ENCODE data around the gene DISP2.
A peak's percentile ranks its signal among the peaks of the same experiment; 100 is the strongest.

DISP2 gene

DNA sequence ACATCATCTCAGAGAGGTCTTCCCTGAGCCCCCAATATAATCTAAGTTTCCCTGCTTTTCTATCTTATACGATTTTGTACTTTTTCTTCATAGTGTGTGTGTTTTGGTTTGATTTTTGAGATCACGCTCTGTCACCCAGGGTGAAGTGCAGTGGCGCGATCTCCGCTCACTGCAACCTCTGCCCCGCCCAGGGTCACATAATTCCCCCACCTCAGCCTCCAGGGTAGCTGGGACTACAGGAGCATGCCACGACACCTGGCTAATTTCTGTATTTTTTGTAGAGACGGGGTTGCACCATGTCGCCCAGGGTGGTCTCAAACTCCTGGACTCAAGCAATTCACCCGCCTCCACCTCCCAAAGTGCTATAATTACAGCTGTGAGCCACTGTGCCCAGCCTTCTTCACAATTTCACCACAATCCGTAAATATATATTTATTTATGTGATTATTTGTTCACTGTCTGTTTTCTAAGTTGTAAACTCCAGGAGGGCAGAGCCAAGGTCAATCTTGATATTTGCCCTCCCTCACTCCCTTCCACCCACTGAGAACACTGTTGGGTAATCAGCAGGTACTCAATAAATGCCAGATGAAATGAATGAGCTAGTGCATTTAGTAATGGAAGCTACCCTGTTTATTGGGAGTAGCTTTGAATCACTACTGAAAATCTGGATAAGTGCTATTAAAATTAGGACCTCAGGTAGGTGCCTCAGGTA is 24.0 kb downstream of the DISP2 start:
- no peak for DNase-seq

DNA sequence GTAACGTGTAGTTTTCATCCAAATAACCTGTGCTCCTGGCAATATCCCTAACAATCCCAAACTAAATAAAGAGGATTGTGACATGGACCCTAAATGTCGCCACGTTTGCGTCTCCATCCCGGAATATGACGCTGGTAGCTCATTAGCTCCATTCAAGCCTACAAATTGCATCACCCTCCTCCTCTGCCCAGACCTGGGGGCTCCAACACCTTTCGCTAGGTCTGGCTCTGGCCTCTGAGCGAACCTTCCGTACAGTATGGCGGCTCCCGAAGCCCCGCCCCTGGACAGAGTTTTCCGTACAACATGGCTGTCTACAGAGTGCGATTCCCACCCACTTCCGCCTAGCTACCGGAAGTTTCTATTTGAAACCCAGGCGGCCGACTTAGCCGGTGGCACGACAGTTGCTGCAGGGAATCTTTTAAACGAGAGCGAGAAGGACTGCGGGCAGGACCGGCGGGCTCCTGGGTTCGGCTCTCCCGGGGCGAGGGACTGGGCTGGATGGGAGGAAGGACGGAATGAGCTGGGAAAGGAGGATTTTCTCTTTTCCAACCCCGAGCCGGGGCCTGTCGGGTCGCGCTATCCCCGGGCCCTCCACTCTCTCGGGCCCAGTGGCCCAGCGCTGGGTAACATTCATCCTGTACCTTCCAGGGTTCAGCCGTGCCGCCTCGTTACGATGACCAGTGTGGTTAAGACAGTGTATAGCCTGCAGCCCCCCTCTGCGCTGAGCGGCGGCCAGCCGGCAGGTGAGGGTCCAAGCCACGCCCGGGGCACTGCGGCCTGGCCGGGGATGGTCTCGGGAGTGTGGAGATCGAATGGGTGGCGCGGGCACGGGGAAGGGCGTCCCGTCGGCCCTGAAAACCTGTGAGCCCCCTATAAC is 24.8 kb downstream of the DISP2 start, which contains the start of gene KNSTRN:
TSS of gene KNSTRN (plus strand) at position 142 of the 877 bp plus-strand sequence. CDS start at position 257, 115 bp downstream.
- peak in 55 of 56 donors; percentile 27 to 95 (median 79) for DNase-seq

DNA sequence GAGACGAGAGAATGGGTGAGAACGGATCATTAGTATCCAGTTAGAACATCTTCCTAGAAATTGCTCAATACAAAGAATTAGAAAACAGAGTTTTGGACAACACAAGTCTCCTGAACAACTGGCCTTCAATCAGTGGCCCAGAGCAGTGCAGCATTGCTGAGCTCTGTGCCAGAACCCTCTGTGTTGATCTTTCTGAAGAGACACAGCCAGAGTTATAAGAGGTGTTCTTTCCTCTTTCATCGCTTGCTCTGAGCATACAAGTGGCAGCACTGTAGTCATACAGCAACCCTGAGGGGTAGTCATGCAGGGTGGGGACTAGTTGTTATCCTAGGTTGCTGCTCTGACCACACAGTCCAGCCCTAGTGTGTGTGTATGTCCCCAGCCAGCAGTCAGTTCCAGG is 28.5 kb downstream of the DISP2 start:
- DNase-seq, result no peak

DNA sequence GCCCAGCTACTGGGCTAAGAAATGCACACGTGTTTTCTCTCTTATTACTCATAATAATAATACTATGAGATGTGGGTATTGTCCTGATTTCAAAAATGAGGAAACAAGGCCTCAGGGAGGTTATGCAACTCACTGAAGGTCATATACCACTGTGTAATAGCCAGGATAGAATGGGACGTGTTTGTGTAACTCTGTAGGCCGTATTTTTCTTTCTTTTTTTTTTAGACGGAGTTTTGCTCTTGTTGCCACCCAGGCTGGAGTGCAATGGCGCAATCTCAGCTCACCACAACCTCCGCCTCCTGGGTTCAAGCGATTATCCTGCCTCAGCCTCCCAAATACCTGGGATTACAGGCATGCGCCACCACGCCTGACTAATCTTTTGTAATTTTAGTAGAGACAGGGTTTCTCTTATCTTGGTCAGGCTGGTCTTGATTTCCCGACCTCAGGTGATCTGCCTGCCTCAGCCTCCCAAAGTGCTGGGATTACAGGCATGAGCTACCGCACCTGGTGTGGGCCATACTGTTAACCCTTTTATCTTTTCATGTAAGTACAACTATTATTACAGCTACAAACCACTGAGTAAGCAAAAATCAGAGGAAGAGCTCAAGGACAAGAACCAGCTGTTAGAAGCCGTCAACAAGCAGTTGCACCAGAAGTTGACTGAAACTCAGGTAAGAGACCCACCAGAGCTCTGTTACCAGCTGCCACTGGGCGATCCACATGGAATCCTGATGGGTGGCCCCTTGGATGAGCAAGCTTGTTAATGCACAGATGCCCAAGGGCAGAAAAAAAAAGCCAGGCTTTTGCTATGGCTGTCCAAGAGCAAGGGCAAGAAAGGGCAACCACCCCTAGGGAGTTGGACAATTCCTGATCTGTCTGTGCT is 31.2 kb downstream of the DISP2 start:
- DNase-seq, result no peak

DNA sequence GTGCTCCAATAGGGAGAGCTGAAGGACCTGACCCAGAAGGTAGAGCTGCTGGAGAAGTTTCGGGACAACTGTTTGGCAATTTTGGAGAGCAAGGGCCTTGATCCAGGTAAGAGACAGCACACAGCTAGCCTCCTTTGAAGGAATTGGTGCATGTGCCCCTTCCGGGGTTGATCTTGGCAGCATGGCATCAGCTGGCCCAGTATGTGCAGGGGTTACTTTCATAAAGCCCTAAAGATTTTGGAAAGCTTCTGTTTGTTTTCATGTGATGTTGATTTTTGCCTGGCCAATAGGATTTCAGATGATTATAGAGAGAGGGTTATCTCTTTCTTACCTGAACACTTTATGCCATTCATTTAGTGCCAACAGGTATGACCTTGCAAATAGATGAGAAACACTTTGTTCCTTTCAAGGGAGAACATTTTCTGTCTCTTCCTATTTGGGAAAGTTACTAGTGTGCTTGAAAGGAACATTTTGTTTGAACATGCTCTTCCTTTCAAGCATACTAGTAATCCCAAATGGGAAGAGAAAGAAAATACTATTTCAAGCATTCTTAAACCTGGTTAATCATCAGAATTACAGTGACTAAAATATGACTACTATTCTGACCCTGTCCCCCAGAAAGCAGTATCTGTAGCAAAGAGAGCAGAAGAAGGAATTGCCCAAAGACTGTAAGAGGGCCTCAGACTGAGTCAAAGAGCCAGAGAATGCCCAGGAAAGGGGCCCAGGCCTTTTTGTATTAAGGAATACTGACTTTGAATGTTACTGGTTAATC is 32.0 kb downstream of the DISP2 start:
- no peak for DNase-seq

DNA sequence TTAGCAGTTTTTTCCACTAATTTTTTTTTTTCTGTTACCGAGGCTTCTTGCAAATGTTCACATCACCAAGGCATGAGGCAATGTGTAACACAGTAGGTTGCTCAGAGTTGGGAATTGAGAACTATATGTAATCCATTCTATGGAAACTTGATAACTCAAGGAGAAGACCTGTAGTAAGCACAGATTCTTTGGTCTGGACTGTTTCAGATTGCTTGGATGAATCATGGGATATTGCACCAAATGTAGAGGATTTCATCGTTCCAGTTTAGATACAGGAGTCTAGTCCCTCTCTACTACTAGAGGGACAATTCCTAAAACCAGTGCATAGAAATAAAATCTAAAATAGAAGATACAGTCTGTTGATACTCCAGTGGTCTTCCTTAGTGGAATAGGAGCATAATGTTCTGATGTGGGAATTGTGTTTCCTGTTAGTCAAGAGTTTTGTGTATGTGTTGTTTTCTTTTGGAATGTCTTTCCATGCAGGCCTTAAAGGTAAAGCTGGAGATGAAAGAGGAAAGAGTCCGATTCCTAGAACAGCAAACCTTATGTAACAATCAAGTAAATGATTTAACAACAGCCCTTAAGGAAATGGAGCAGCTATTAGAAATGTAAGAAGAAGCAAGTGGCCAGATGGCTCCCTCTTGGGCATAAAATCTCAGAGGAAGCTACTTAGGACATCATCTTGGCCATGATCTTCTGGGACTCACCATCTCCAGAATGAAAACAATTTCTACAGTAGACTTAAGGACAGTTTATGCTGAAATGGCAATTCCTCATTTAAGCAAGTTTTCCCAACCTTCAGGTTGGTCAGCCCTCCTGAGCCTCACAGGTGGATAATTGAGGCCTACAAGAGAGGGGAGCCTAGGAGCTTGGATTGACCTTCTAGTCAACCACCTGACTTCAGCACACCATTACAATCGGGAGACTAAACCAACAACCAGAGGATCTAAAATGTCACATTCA is 35.2 kb downstream of the DISP2 start:
- no peak for DNase-seq

DNA sequence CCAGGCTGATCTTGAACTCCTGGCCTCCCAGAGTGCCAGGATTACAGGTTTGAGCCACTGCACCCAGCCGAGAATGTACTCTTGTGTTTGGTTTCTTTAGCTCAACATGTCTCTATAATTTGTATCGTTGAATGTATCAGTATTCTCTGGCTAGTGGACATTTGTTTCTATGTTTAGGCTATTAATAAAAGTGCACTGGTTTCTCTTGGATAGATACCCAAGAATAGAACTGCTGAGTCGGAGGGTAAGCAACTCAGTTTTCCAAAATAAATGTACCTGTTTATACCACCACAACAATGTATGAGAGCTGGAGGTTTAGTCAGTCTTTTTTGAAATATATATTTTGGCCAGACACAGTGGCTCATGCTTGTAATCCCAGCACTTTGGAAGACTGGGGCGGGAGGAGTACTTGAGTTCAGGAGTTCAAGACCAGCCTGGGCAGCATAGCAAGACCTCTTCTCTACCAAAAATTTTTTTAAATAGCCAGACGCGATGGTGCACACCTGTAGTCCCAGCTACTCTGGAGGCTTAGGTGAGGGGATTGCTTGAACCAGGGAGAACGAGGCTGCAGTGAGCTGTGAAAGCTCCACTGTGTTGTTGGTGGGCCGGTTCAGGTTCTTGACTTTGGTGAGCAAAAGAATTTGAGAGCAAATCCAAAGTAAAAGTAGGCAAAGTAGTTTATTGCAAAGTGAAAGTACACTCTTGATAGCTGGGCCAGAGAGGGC is 39.8 kb downstream of the DISP2 start:
- DNase-seq, result no peak

DNA sequence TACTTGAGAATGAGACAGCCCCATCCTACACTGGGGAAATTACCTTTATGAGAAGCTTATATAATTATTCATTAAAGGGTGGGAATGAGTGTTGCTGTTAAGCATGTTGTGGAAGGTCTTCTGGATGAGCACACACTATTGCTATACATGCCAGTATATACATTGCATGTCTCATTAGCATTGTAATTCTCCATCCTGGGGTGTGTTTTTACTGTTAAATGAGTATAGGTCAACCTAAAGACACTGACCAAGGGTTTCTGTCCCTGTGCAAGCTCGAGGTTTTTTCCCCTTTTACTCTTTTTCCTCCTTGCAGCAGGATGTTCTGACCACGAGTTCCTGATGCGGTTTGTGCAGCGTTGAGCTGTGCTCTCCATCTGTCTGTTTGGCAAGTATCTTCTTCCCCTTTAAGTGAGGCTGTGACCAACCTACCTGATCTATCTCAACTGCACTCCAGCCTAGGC is 40.4 kb downstream of the DISP2 start:
- peak in 9 of 56 donors; percentile 7 to 31 (median 13) for DNase-seq

DNA sequence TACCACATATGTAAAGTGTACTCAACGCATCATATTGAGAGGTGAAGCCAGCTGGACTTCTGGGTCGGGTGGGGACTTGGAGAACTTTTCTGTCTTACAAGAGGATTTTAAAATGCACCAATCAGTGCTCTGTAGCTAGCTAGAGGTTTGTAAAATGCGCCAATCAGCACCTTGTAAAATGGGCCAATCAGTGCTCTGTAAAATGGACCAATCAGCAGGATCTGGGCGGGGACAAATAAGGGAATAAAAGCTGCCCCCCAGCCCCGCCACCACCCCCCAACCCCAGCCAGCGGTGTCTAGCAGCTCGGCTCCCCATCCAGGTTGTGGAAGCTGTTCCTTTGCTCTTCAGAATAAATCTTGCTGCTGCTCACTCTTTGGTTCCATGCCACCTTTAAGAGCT is 41.4 kb downstream of the DISP2 start:
- DNase-seq, result no peak

DNA sequence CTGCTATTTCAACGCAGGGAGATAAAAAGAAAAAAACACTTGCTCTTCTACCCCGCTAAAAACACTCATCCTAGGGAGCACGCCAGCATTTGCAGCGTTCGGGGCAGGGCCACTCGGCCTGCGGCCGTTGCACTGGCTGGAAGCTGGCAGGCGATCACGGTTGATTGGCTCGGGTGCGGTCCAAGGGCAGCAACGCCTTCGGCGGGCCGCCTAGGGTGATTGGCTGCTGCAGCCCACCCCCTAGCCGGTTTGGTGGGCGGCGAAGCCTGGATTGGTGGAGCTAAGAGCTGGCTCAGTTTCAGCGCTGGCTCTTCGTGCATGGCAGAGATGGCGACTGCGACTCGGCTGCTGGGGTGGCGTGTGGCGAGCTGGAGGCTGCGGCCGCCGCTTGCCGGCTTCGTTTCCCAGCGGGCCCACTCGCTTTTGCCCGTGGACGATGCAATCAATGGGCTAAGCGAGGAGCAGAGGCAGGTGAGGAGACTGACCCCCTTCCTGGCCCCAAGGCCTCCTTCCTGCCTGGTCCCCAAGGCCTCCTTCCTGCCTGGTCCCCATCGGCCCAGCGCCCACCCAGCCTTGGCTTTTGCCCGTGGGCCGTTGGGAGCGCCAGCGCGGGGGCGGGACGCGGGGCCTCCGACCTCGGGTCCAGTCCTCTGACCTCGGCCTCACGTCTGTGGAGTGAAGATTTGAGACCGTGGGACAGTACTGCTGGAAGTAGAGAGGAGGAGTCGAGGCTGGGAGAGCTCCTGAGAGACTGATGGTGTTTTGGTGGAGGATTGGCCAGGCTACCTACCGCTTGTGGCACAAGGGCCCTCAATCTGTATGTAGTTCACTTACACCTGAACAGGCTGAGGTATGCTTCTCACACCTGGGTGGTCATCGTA is 47.7 kb downstream of the DISP2 start, which contains the start of gene IVD:
TSS of gene IVD (plus strand) at position 295 of the 881 bp plus-strand sequence. CDS start at position 328, 33 bp downstream.
- DNase-seq, result peak; percentile 67 to 99 (median 96)

DNA sequence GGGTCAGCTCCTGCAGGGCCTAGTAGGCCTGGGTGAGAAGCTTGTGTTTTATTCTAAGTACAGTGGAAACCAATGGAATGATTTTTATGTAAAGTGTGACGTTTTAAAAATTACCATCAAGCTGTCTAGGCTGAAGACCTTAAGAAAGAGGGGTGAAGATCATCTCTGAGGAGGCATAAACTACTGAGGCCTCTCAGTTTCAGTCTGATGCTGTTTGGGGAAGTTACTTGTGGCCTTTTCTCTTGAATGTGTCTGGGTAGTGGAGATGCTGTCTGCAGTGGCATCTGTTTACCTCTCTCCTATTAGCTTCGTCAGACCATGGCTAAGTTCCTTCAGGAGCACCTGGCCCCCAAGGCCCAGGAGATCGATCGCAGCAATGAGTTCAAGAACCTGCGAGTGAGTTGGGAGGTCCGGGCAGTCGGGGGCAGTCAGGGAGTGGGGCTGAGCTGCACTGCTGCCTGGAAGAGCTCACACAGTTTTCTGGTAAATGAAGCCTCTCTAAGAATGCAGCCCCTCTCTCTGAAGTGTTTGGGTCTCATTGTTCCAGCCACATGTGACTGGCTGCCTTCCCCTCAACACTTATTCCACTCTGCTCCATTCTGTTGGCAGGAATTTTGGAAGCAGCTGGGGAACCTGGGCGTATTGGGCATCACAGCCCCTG is 49.4 kb downstream of the DISP2 start:
- no peak for DNase-seq

DNA sequence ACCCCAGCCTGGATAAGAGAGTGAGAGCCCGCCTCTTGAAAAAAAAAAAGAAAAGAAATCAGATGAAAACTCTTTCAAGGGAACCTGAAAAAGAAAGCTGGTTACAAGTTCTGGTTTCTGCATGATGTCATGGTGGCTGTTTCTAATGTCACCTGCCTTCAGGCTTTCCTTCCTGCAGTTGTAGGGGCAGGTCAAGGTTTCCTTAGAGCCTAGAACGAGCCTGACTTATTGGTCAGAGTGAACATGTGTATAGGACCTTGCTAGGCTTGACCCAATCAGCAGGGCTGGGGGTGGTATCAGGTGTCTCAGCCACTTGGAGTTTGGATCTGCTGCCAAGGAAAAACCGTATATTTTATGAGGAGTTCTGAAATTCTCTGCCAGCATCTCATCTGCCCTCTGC is 51.3 kb downstream of the DISP2 start:
- DNase-seq, result no peak

DNA sequence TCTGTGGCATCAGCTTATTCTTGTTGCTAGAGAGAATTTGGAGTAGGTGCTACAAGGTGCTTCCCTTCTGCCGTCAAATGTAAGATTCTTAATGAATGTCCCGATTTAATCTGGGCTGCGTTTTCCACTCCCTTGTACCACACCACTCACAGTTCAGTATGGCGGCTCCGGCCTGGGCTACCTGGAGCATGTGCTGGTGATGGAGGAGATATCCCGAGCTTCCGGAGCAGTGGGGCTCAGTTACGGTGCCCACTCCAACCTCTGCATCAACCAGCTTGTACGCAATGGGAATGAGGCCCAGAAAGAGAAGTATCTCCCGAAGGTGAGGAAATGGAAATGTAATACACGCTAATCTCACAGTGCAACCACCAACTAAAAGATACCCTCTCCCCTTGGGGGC is 52.5 kb downstream of the DISP2 start:
- no peak for DNase-seq

DNA sequence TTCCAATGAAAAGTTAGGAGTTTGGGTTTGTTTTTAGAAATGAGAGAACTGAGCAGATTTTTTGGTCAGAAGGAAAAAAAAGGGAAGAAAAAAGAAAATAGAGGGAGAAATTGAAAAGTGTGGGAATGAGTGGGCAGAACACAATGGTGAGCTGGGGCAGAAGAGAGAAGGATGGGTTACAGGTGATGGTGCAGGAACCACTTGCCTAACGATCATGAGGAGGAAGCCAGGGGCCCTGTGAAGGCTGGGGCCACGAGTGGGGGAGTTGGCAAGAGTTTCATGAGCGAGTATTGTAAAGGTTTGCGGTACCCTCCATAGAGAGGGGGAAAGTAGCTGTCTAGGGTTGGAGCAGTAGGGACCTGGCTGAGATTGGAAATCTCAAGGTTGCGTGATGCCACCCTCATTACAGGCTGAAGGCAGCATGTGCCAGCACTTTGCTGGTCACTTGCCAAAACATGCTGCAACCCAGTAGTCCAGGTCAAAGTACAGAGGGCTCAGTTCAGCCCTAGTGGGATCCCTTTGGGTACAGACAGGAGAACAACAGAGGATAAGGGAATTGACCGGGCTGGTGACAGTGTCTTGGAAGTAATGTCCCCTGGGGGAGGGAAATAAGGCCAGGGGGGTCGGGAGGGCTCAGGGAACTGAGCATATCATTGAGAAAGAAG is 54.2 kb downstream of the DISP2 start:
- DNase-seq, result no peak

DNA sequence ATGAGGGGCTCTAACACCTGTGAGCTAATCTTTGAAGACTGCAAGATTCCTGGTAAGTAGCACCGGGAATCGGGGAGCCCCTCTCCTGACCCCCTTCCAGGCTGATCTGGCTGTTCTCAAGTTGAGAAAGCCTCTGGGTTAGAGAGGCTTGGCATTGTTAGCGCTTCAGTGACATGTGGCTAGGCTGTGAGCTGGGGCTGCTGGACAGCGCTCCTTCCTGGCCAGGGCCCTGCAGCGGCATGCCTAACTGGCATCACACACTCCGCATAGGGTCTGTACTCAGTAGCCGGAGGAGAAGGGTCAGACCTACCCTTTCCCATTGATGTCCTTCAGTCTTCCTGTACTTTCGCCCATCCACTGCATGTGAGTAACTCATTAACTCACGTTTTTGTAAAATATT is 55.0 kb downstream of the DISP2 start:
- no peak for DNase-seq

DNA sequence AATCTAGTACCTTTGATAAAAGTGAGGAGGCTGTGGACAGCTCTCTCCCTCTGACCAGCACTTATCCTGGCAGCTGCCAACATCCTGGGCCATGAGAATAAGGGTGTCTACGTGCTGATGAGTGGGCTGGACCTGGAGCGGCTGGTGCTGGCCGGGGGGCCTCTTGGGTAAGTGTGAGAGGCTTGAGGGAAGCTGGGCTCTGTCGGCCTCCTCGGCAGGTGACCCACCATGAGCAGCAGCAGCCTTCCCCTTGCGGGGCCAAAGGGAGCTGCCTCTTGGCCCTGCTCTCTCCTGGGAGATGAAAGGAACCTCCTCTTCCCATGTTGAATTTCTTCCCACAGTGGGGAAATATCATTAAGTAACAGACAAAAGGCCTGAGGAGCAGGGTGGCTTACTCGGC is 56.8 kb downstream of the DISP2 start:
- DNase-seq, result no peak
